H1 (cell line): ENCODE results near the gene SCRN3.

ENCODE experiments used
- CTCF ChIP-seq, 3 experiments: IDR thresholded peaks; 1 replicate in 2 of 3; 2 replicates in 1 of 3; pipeline versions ENCODE4 v1.5.1 to v1.6.1; 2011; ENCODE audit warnings: low read length in 3 of 3, mild to moderate bottlenecking in 3 of 3, inconsistent platforms in 2 of 3, low read depth in 1 of 3, moderate library complexity in 1 of 3; ENCODE audit not compliant: insufficient read depth in 1 of 3; ENCODE audit errors: control extremely low read depth in 1 of 3
- EP300 ChIP-seq, 2 experiments: IDR thresholded peaks; 1 replicate in 1 of 2; 2 replicates in 1 of 2; pipeline ENCODE4 v1.6.1; 2011 to 2012; ENCODE audit warnings: low read depth in 2 of 2, low read length in 2 of 2, mild to moderate bottlenecking in 2 of 2, borderline replicate concordance in 1 of 2, inconsistent platforms in 1 of 2, moderate library complexity in 1 of 2
- EZH2 ChIP-seq: fragments of 200-600 bp; sonication (generic); IDR thresholded peaks from 2 replicates; pipeline ENCODE4 v1.7.1; 2012; ENCODE audit warnings: low read depth, mild to moderate bottlenecking, moderate library complexity, low read length, inconsistent platforms; ENCODE audit not compliant: severe bottlenecking
- PHF8 ChIP-seq: fragments of 200-600 bp; sonication (generic); conservative IDR thresholded peaks from 2 replicates; pipeline ENCODE4 v1.7.1; 2012; ENCODE audit warnings: low read depth, mild to moderate bottlenecking, inconsistent platforms, low read length, moderate library complexity
- POLR2A ChIP-seq, 2 experiments: IDR thresholded peaks; 1 replicate in 1 of 2; 2 replicates in 1 of 2; pipeline ENCODE4 v1.6.1; 2011; ENCODE audit warnings: low read depth in 2 of 2, low read length in 2 of 2, mild to moderate bottlenecking in 2 of 2; ENCODE audit errors: control extremely low read depth in 1 of 2
- SIN3A ChIP-seq, 2 experiments: IDR thresholded peaks in 1 of 2; conservative IDR thresholded peaks in 1 of 2; 2 replicates each; pipeline ENCODE4 v1.6.1; 2011 to 2012; ENCODE audit warnings: low read length in 2 of 2, improper control_type of control experiment in 1 of 2, low read depth in 1 of 2, mild to moderate bottlenecking in 1 of 2
- SP1 ChIP-seq: IDR thresholded peaks from 2 replicates; pipeline ENCODE4 v1.6.1; 2011; ENCODE audit warnings: low read depth, low read length
- TAF1 ChIP-seq: IDR thresholded peaks from 2 replicates; pipeline ENCODE4 v1.6.1; 2011; ENCODE audit warnings: mild to moderate bottlenecking, low read depth, low read length

- TF ChIP-seq CTCF (IDR thresholded peaks at IDR 0.05; ENCODE audit: control extremely low read depth in 1 of 3, insufficient read depth in 1 of 3, low read depth in 1 of 3, low read length in 3 of 3) (no peak), SP1 (no peak), PHF8 (no peak), POLR2A (IDR thresholded peaks at IDR 0.05; ENCODE audit: control extremely low read depth in 1 of 2, low read depth in 2 of 2, low read length in 2 of 2) (no peak), EZH2 (no peak), TAF1 (no peak), EP300 (IDR thresholded peaks at IDR 0.05; ENCODE audit: borderline replicate concordance in 1 of 2, low read depth in 2 of 2, low read length in 2 of 2) (no peak), SIN3A (conservative IDR thresholded peaks at IDR 0.05 in 1 of 2, IDR thresholded peaks at IDR 0.05 in 1 of 2; ENCODE audit: low read depth in 1 of 2, low read length in 2 of 2) (no peak)
Observed at GRCh38 chr2:174449033-174449432, 53.5 kb downstream of the SCRN3 start.
